ENCODE results near the gene ASTN1. TPM values are rescaled to one million over a fixed set of nuclear protein-coding genes. Genes with fewer than 3 reads are reported as not detected.

The ASTN1 gene
- total RNA-seq, 1 donor from 2014 or later: 0.22 TPM

DNA sequence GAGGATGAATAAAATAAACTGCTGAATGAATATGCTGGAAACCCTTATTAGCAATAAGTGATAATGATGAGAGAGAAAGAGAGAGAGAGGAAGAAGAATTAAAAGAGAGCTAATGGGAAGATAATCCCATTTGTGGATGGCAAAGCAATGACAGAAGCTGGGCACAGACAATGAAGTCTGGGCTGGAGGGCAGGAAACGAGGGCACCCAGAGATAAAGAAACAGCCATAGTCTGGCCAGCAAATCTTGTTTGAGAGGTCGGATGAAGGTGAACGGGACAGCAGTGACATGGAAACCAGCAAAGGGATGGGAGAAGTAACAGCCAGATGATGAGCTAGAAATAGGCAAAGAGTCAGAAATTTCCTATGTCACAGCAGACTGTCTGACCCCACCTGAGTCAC is 155.9 kb downstream of the ASTN1 start:
- ATAC-seq (no peak), DNase-seq (no peak)
- intact Hi-C loops (cut with micrococcal nuclease): no loop called here

GRCh38 chr1:177007437-177008161 is 156.9 kb downstream of the ASTN1 start:
- peak; percentile 73 for ATAC-seq
- DNase-seq: no peak
- intact Hi-C loops (cut with micrococcal nuclease): no loop called here

DNA sequence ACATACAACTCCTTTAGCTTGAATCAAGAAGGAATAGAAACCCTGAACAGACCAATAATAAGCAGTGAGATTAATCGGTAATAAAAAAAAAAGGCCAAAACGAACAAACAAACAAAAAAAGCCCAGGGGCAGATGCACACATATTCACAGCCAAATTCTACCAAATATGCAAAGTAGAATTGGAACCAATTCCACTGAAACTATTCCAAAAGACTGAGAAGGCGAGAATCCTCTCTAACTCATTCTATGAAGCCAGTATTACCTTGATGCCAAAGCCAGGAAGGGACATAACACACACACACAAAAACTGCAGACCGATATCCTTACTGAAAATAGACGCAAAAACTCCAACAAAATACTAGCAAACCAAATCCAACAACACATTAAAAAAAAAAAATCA is 161.6 kb downstream of the ASTN1 start:
- intact Hi-C loops (cut with micrococcal nuclease): no loop called here
- DNase-seq (no peak), ATAC-seq (no peak)

DNA sequence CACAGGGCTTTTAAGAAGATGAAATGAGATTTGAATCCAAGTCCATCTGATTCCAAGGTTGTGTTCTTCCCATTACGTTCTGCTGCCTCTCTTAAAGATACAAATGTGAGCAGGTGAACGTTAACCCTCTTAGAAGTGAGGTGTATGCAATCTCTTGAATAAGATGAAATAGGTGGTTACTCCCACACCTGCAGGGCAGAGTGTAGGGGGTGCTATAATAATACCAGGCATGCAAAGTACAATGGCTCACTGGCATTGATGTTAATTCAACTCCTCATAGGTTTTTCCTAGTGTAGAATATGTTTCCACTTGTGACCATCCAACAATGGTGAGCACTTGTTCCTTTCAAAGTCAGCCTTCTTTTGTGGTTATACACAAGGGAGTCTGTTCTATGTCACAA is 163.0 kb downstream of the ASTN1 start:
- DNase-seq: no peak
- intact Hi-C loops (cut with micrococcal nuclease): no loop called here
- no peak for ATAC-seq

GRCh38 chr1:176998183-176998795 is 166.2 kb downstream of the ASTN1 start:
- no peak for ATAC-seq
- intact Hi-C loops (cut with micrococcal nuclease): no loop called here
- DNase-seq: no peak

- DNase-seq: no peak
- intact Hi-C loops (cut with micrococcal nuclease): no loop called here
- no peak for ATAC-seq
These were observed 167.9 kb downstream of the ASTN1 start for GRCh38 chr1:176996456-176997090.

DNA sequence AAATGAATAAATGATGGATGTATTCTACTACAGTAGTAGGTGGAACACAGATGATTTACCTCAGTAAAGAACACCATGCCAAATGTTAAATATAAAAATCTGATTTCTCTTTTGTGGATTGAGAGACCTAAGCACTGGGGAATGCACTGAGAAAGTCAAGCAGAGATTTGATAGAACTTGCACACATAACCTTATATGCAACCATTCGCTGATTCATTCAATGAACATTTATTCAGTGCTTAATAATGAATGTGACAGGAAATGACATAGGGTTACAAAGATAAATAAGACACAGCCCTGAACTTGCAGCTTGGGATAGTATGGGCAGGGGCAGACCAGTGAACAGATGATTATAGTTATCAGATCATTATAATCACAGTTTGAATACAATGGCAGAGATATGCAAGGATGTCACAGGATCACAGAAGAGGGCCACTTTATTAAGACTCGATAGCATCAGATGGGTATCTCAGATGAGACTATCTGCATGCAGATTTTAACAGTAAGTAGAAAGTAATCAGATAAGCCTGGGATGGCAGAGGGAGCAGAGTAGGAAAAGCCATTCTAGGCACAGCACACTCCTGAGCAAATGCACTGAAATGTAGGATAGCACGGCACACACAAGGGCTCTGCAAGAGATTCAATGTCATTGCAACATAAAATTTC is 169.4 kb downstream of the ASTN1 start:
- intact Hi-C loops (cut with micrococcal nuclease): no loop called here

GRCh38 chr1:176993587-176993986 is 170.9 kb downstream of the ASTN1 start:
- no peak for ATAC-seq
- intact Hi-C loops (cut with micrococcal nuclease): no loop called here
- no peak for DNase-seq

More for the DNA sequence above, 169.4 kb downstream of the ASTN1 start:
- ATAC-seq (no peak), DNase-seq (no peak)

DNA sequence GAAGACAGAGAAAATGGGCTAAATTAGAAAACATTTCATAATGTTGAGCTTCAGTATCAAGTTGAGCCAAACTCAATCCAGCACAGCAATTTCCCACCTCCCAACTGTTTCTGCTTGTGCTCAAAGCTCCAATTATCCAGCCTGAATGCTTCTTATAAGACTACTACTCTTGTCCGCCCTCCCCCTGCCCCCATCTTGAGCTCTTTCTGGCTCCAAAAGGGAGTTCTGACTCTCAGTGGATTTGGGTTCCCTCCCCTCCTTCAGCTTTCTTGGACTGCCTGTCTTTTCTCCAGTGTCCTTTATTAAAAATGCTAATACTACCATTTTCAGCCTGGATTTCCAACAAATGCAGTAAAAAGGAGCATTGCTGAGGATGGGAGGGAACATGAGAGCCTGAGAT is 174.8 kb downstream of the ASTN1 start:
- ATAC-seq: peak; percentile 65

GRCh38 chr1:176989023-176989422 is 175.5 kb downstream of the ASTN1 start:
- intact Hi-C loops (cut with micrococcal nuclease): no loop called here
- ATAC-seq (peak; percentile 40), DNase-seq (no peak)

More for the DNA sequence above, 174.8 kb downstream of the ASTN1 start:
- intact Hi-C loops (cut with micrococcal nuclease): no loop called here
- no peak for DNase-seq

- intact Hi-C loops (cut with micrococcal nuclease): no loop called here
- no peak for DNase-seq
- no peak for ATAC-seq
These were observed 177.5 kb downstream of the ASTN1 start for GRCh38 chr1:176987016-176987415.

DNA sequence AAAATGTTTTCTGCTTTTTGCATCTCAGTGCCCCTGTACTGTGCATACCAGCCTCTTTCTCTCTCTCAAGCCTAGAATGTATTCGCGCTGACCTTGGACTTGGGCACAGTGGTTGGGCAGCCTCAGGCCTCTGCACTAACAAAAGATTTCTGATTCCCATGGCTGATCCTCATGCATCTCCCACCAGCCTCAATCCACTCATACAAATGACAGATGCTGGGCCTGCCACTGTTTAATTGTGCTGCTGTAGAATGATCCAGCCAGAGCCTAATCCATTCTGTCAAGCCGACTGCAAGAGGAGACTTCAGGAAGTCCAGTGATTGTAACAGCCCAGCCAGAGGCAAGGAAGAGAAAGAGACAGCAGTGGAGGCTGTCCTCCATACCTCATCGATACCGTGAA is 180.8 kb downstream of the ASTN1 start:
- ATAC-seq (no peak), DNase-seq (no peak)
- intact Hi-C loops (cut with micrococcal nuclease): no loop called here

DNA sequence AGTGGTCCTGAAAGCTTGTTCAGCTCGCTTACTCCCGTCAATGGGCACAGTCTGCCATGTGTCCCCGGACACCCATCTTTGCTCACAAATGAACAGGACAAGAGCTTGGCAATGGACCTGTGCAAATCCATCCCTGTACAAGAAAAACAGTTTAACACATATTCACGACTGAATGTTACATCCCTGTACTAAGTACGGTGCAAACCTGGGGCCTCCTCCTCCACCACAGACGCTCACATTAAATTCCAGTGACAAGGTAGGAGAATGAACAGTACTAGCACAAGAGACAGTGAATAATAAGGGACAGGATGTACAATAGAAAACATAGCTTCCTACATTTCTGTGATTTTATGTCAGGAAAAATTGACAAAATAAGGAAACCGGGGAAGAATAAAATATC is 187.7 kb downstream of the ASTN1 start:
- ATAC-seq: no peak
- intact Hi-C loops (cut with micrococcal nuclease): no loop called here
- no peak for DNase-seq

DNA sequence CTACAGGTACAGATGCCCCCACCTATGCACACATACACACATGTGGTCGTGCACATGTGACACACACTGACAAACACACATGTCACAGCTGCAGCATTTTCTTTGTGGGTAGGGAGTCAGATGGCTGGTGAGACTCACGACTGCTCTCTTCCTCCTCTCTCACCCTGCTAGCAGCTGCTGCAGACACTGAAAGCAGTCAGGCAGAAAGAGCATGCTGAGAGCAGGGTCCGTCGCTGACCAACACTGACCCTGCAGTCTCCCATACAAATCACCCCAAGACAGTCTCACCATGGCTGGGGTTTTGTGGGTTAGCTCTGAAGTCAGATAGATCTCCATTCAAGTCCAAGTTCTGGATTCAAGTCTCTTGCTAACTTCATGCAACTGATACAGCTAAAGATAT is 188.3 kb downstream of the ASTN1 start:
- intact Hi-C loops (cut with micrococcal nuclease): no loop called here
- ATAC-seq: no peak
- no peak for DNase-seq

GRCh38 chr1:176964687-176965086 is 199.8 kb downstream of the ASTN1 start:
- intact Hi-C loops (cut with micrococcal nuclease): no loop called here
- no peak for ATAC-seq

DNA sequence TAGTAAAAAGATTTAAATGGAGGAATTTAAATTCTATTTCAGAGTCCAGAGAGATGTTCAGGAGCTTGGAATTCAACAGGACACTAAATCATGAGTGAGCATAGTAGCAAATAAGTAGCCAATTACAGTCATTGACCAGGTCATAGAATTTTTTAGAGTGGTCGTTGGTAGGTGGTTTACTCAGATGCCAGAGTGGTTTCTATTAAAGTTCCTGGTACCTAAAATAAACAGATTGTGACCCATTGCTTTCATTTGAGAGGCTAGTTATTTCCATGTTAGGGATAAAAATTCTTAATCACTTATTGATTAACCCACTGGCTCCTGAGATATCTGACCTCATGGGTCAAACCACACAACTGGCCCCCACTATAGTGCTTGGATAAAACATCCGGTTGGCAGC is 201.3 kb downstream of the ASTN1 start:
- no peak for DNase-seq
- intact Hi-C loops (cut with micrococcal nuclease): no loop called here
- ATAC-seq: no peak

More at GRCh38 chr1:176964687-176965086, 199.8 kb downstream of the ASTN1 start:
- DNase-seq: no peak

DNA sequence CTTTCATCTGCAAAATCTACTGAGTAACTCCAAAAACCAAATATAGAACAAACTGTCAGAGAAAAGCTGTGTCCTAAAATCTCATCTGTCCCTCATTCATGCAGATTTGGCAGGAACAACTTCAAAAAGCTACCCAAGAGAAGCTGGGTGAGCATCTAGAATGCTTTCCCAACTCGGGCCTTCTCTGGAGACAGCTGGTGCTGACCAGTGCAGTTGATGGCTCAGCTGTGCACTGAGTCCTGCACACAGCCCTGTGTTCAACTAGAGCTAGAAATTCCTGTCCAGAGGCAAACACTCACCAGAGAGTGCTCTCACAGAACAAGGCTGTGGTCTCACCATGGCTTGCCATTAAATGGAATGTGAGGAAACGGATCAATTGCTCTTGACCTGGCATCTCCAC is 202.8 kb downstream of the ASTN1 start:
- DNase-seq: no peak
- ATAC-seq: no peak
- intact Hi-C loops (cut with micrococcal nuclease): no loop called here

DNA sequence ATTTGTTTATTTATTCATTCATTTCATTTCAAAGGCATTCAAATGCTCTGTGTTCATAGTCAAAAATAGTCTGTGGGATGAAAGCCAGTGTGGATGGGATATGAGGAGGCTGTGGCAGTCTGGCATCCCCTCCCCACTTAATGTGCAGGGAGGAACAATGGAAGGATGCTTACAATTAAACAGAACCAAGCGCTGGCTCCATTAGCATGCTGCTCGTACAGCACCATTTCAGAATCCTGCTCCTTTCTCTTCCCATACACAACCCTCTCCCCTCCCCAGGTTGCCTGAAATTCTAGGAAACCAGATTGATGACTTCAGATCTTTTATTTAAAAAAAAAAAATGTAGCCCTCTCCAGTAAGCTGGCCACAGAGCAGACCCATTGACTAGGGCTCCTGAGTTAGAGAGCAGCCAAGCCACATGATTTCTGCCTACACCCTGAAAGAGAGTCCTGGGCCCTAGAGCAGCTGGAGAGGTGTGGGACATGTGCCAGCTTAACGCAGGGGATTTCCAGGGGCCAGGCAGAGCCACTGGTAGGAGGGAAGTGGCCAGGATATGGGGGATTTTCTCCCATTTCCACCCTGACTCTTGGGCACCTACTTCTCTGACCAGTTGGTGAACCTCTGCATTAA is 205.2 kb downstream of the ASTN1 start:
- intact Hi-C loops (cut with micrococcal nuclease): no loop called here
- no peak for DNase-seq
- no peak for ATAC-seq

- ATAC-seq: no peak
- intact Hi-C loops (cut with micrococcal nuclease): no loop called here
- no peak for DNase-seq
These were observed 206.9 kb downstream of the ASTN1 start for GRCh38 chr1:176957603-176958002.

GRCh38 chr1:176954242-176954641 is 210.3 kb downstream of the ASTN1 start:
- intact Hi-C loops (cut with micrococcal nuclease): no loop called here
- DNase-seq (no peak), ATAC-seq (no peak)
